ENCODE results near the gene CYSTM1.

DNA sequence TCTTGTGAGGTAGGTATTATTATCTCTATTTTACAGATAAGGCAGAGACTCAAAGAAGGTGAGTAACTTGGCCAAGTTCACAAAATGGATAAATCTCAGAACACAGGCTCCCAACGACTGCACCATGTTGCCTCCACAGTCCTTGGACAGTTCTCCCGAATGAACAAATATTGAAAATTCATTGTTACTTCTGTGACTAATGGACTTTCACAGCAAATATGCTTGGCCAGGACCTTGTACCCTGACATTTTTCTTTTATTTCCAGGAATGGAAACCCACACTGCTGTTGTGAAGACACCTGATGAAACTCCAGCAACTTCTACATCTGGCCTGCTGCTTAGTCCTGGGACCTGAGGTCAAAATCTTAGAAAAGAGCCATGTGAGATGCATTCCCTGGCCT is 2.5 kb upstream of the CYSTM1 start:
- TF ChIP-seq, protein P1, sequence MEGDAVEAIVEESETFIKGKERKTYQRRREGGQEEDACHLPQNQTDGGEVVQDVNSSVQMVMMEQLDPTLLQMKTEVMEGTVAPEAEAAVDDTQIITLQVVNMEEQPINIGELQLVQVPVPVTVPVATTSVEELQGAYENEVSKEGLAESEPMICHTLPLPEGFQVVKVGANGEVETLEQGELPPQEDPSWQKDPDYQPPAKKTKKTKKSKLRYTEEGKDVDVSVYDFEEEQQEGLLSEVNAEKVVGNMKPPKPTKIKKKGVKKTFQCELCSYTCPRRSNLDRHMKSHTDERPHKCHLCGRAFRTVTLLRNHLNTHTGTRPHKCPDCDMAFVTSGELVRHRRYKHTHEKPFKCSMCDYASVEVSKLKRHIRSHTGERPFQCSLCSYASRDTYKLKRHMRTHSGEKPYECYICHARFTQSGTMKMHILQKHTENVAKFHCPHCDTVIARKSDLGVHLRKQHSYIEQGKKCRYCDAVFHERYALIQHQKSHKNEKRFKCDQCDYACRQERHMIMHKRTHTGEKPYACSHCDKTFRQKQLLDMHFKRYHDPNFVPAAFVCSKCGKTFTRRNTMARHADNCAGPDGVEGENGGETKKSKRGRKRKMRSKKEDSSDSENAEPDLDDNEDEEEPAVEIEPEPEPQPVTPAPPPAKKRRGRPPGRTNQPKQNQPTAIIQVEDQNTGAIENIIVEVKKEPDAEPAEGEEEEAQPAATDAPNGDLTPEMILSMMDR (IDR thresholded peaks at IDR 0.05) = no peak
- no peak for TF ChIP-seq POLR2A (IDR thresholded peaks at IDR 0.05)
